Endothelial cell of umbilical vein (primary cell): ENCODE results near the gene ADIPOQ. TPM values are rescaled to one million over a fixed set of nuclear protein-coding genes. Genes with fewer than 3 reads are reported as not detected.

Experiments used
- BruUV-seq: library from RNA; stranded (reverse); fragments of 400-500 nt; replicated peaks from 2 replicates; lab custom pipeline; 2021; lab: Mats Ljungman, UMichigan
- CTCF ChIA-PET: fragments of 300-600, 350-600 bp; sonication (Branson Sonifier 250); formaldehyde crosslinking; loops from one replicate; lab custom pipeline; 2021; ENCODE audit warnings: antibody characterized with exemption, inconsistent platforms; lab: Charles Lee
- POLR2A ChIA-PET: fragments of 300-600, 350-600 bp; sonication (Branson Sonifier 250); formaldehyde crosslinking; loops from one replicate; lab custom pipeline; 2021; ENCODE audit warnings: antibody characterized with exemption, inconsistent platforms; lab: Charles Lee
- DNase-seq: peaks from one replicate; pipeline ENCODE4 v3.0.0-alpha.2; 2011; ENCODE audit warnings: low read depth, low spot score
- FAIRE-seq: peaks from 2 replicates; lab custom pipeline; 2011; peaks lifted over from hg19 to GRCh38; lab: Jason Lieb, UNC
- H2AFZ ChIP-seq: 2 replicates; pipeline ENCODE4 v1.6.0; 2012; ENCODE audit warnings: low read depth, low read length, control low read depth, inconsistent platforms
- H3K27ac ChIP-seq: 2 replicates; pipeline ENCODE4 v1.5.1; 2011; ENCODE audit warnings: low read depth, mild to moderate bottlenecking, control low read depth, low read length, moderate library complexity; ENCODE audit not compliant: insufficient read depth
- H3K27me3 ChIP-seq, 2 experiments: 2 replicates each; pipeline versions ENCODE4 v1.6.0 to v1.6.1; 2011; ENCODE audit warnings: low read length in 2 of 2, mixed read lengths in 1 of 2; ENCODE audit not compliant: control insufficient read depth in 2 of 2, insufficient read depth in 2 of 2
- H3K36me3 ChIP-seq, 2 experiments: 2 replicates in 1 of 2; 3 replicates in 1 of 2; pipeline ENCODE4 v1.5.1; 2011; ENCODE audit warnings: low read length in 2 of 2, mild to moderate bottlenecking in 1 of 2, moderate library complexity in 1 of 2; ENCODE audit not compliant: control insufficient read depth in 2 of 2, insufficient read depth in 2 of 2; ENCODE audit errors: extremely low read depth in 1 of 2
- H3K4me1 ChIP-seq: 3 replicates; pipeline ENCODE4 v1.5.1; 2011; ENCODE audit warnings: mild to moderate bottlenecking, low read length; ENCODE audit not compliant: control insufficient read depth, insufficient read depth; ENCODE audit errors: extremely low read depth
- H3K4me2 ChIP-seq: 2 replicates; pipeline ENCODE4 v1.6.1; 2011; ENCODE audit warnings: low read length, control low read depth, mixed read lengths; ENCODE audit not compliant: insufficient read depth
- H3K4me3 ChIP-seq, 3 experiments: fragments of 200-600 bp in 1 of 3; sonication (generic), shearing (Covaris generic) in 1 of 3; replicated peaks in 1 of 3; 2 replicates each; pipeline ENCODE4 v1.5.1; 2011 to 2016; ENCODE audit warnings: control low read depth in 3 of 3, low read length in 3 of 3, mild to moderate bottlenecking in 2 of 3, inconsistent platforms in 1 of 3, low read depth in 1 of 3, moderate library complexity in 1 of 3; ENCODE audit not compliant: insufficient read depth in 1 of 3
- H3K79me2 ChIP-seq: 2 replicates; pipeline ENCODE4 v1.6.0; 2012; ENCODE audit warnings: low read length, inconsistent platforms; ENCODE audit not compliant: control insufficient read depth, insufficient read depth
- H3K9ac ChIP-seq: replicated peaks from 2 replicates; pipeline ENCODE3; 2011; ENCODE audit warnings: low read length, control low read depth; ENCODE audit not compliant: insufficient read depth; ENCODE audit errors: extremely low read depth
- H3K9me1 ChIP-seq: replicated peaks from 3 replicates; pipeline ENCODE4 v1.6.0; 2011; ENCODE audit warnings: mild to moderate bottlenecking, low read length; ENCODE audit not compliant: control insufficient read depth, insufficient read depth; ENCODE audit errors: extremely low read depth
- H3K9me3 ChIP-seq: replicated peaks from 2 replicates; pipeline ENCODE4 v1.5.1; 2012; ENCODE audit warnings: low read length, inconsistent platforms; ENCODE audit not compliant: control insufficient read depth, insufficient read depth
- H4K20me1 ChIP-seq: replicated peaks from 2 replicates; pipeline ENCODE3; 2011; ENCODE audit warnings: mild to moderate bottlenecking, low read length; ENCODE audit not compliant: control insufficient read depth, insufficient read depth; ENCODE audit errors: extremely low read depth
- FOS ChIP-seq: IDR thresholded peaks from 2 replicates; pipeline ENCODE4 v1.6.1; 2011; ENCODE audit warnings: mild to moderate bottlenecking, low read length, moderate library complexity, borderline replicate concordance; ENCODE audit not compliant: insufficient read depth
- GATA2 ChIP-seq: IDR thresholded peaks from 2 replicates; pipeline ENCODE4 v1.7.0; 2011; ENCODE audit warnings: low read depth, mild to moderate bottlenecking, moderate library complexity, mixed read lengths, low read length; ENCODE audit not compliant: insufficient read length, insufficient read depth
- JUN ChIP-seq: IDR thresholded peaks from 2 replicates; pipeline ENCODE4 v1.6.1; 2011; ENCODE audit warnings: borderline replicate concordance, low read depth; ENCODE audit not compliant: insufficient read length, insufficient read depth
- POLR2A ChIP-seq: IDR thresholded peaks from 2 replicates; pipeline ENCODE4 v1.6.1; 2012; ENCODE audit warnings: low read depth, mild to moderate bottlenecking, control low read depth, low read length
- POLR2AphosphoS5 ChIP-seq: IDR thresholded peaks from 2 replicates; pipeline ENCODE4 v1.6.1; 2012; ENCODE audit warnings: low read depth, mild to moderate bottlenecking, control low read depth, low read length, moderate library complexity; ENCODE audit not compliant: insufficient read depth
- dilution Hi-C: fragments of 300-500 bp; cut with MboI; formaldehyde crosslinking; loops from one replicate; pipeline ENCODE4 v1.15.0; 2019; ENCODE audit warnings: low sequenced_read_pairs; ENCODE audit not compliant: extremely low pct_ligation_motif_present
- intact Hi-C: fragments of 100-400 bp; cut with micrococcal nuclease; formaldehyde crosslinking; loops from one replicate; pipeline ENCODE4 v1.10.0; 2022
- polyA plus RNA-seq, 4 experiments: library from polyadenylated mRNA; depleted of rRNA in 3 of 4; stranded (reverse) in 3 of 4; unstranded in 1 of 4; fragments of >200 nt; gene quantifications; 2 replicates each; pipeline versions ENCODE4 v1.2.1 to v1.2.3, GENCODE V29; 2011 to 2012; ENCODE audit warnings: missing spikeins in 1 of 4
- total RNA-seq: library from RNA; stranded (reverse); gene quantifications from 2 replicates; pipeline ENCODE4 v1.2.3, GENCODE V29; 2021

Gene ADIPOQ
- total and polyA plus RNA-seq, 2 donors (not counting 3 experiments of a cell fraction or from before 2014, with no cell fraction given) = not detected

DNA sequence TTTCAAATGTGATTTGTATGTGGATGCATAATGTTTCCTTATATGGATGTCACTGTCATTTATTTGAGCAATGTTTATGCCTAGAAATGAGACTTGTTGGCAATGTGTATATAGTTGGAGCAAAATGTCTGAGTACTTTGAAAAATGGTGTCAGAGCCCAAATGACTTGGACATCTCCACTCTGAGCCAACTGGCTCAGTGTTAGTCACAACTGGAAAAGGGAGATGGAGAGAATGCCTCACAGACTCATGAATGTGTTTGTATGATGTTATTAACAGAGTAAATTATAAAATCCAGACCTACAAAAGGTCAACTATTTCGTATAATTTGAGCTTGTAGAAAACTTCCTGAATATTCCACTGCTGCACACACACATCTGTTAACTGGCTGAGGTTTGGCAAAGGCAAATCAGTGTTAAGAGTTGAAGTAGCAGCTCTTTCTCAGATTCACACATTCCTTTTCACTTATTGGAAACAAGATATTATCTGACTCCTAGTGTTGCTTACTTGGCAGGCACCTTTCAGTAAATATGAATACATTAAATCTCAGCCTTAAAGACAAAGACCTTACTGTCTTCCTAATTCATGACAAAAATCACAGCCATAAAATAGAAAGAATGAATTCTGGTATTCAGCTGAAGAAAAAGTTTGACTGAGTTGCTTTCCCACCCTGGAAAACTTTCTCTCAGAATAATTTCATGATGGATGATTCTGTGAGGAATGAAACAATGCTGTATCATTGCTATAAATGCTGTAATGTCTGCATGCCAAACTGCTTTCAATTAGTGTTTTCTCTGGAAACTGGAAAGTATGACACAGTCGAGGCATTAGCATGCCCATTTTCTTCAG, 27.0 kb downstream of the ADIPOQ start:
- H3K36me3 ChIP-seq = no peaks in the 10 kb centered on the region
- POLR2A ChIA-PET = no interaction called here
- no peak overlapping the region for H3K27ac ChIP-seq
- CTCF ChIA-PET = interaction anchor here (0.7 to 1.3 kb wide), 3 partner anchors 9 to 20 kb away, joined by 3 to 11 read pairs (median 4); no protein-coding TSS in a partner anchor
- H3K9me3 ChIP-seq = no peaks in the 10 kb centered on the region
- H4K20me1 ChIP-seq = no peaks in the 10 kb centered on the region
- no peaks in the 10 kb centered on the region for H3K27me3 ChIP-seq
- dilution Hi-C loops = no loop called here
- no peak overlapping the region for H3K4me3 ChIP-seq
- no TSS peak for BruUV-seq
- peak overlapping the region; percentile 33 for H2AFZ ChIP-seq
- DNase-seq (peak; percentile 75), FAIRE-seq (no peak)
- peak overlapping the region; percentile 31 for H3K4me2 ChIP-seq
- H3K4me1 ChIP-seq = peaks cover 34% of the 10 kb centered on the region
- no peaks in the 10 kb centered on the region for H3K79me2 ChIP-seq
- H3K9ac ChIP-seq = no peak overlapping the region
- intact Hi-C loops = loop anchor here (5.0 kb wide), 2 partner anchors 63 to 143 kb away; partner anchors contain the start of gene ST6GAL1
- TF ChIP-seq GATA2 = peak; percentile 46
- no peak for TF ChIP-seq JUN
- TF ChIP-seq POLR2A = no peak
- no peak for TF ChIP-seq FOS
- no peak for TF ChIP-seq POLR2AphosphoS5
- no peaks in the 10 kb centered on the region for H3K9me1 ChIP-seq
